ENCODE results near the gene ANKRD12. TPM values are rescaled to one million over a fixed set of nuclear protein-coding genes. Genes with fewer than 3 reads are reported as not detected.

ANKRD12 gene
- total RNA-seq, 1 donor from 2014 or later: 47.6 TPM

DNA sequence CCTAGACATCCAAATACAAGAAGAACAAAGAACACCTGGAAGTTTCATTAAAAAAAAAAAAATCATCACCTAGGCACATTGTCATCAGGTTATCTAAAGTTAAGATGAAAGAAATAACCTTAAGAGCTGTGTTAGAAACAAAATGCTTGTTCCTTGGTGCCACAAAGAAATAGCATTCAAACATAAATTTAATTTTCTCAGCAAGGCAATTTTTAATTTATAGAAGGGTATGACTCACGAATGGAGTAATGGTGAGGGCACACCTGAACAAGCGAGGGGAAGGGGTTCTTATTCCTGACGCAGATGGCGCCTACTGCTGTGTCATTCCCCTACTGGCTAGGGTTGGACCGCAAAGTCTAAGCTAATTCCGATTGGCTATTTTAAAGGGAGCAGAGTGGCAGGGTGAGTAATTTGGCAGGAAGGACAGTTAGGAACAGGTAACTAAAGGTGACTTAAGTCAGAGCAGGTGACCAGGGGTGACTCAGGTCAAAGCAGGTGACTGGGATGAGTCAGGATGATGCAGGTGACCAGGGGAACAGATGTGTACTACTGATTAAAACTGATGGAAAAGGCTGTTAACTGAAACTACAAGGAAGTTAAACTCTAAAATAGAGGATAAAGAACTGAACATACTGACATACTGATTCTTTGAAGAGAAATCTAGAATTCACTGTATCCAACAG lies 167.9 kb downstream of the ANKRD12 start:
- Mint-ChIP-seq H3K4me1 (no peaks in the 10 kb centered on the region), H3K27me3 (ENCODE audit: low read depth) (no peaks in the 10 kb centered on the region), H3K9me3 (peaks cover 27% of the 10 kb centered on the region), H3K4me3 (no peak overlapping the region), H3K27ac (no peak overlapping the region), H3K36me3 (peaks cover 2% of the 10 kb centered on the region)
- DNase-seq (ENCODE audit: low spot score in 2 of 2, unreplicated experiment in 2 of 2): no peak
- TF ChIP-seq, protein P1, sequence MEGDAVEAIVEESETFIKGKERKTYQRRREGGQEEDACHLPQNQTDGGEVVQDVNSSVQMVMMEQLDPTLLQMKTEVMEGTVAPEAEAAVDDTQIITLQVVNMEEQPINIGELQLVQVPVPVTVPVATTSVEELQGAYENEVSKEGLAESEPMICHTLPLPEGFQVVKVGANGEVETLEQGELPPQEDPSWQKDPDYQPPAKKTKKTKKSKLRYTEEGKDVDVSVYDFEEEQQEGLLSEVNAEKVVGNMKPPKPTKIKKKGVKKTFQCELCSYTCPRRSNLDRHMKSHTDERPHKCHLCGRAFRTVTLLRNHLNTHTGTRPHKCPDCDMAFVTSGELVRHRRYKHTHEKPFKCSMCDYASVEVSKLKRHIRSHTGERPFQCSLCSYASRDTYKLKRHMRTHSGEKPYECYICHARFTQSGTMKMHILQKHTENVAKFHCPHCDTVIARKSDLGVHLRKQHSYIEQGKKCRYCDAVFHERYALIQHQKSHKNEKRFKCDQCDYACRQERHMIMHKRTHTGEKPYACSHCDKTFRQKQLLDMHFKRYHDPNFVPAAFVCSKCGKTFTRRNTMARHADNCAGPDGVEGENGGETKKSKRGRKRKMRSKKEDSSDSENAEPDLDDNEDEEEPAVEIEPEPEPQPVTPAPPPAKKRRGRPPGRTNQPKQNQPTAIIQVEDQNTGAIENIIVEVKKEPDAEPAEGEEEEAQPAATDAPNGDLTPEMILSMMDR (IDR thresholded peaks at IDR 0.05; ENCODE audit: unreplicated experiment): no peak

DNA sequence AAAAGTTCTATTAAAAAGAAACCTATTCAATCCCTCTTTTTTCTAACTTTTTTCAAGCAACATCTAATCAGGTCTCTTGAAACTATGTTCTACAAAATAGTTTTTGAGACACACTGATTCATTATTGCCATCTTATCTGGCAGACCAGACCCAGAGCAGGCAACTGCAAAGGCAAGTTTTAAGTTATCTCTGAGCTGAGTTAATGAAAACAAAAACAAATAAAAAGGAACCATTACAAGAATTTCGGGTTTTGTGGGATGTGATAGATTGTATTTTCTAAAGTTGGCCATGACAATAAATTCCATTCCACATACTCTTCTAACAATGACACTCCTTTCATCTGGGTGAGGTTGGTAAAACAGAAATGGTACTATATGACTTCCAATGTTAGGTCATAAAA lies 182.8 kb downstream of the ANKRD12 start:
- peaks cover 31% of the 10 kb centered on the region for H3K9me3 Mint-ChIP-seq
- H3K27me3 Mint-ChIP-seq (ENCODE audit: low read depth): no peaks in the 10 kb centered on the region
- peaks cover 3% of the 10 kb centered on the region for H3K36me3 Mint-ChIP-seq
- no peak overlapping the region for H3K27ac Mint-ChIP-seq
- TF ChIP-seq, protein P1 (IDR thresholded peaks at IDR 0.05; ENCODE audit: unreplicated experiment): no peak
- peaks cover 9% of the 10 kb centered on the region for H3K4me1 Mint-ChIP-seq
- DNase-seq (ENCODE audit: low spot score in 2 of 2, unreplicated experiment in 2 of 2): no peak
- no peak overlapping the region for H3K4me3 Mint-ChIP-seq

DNA sequence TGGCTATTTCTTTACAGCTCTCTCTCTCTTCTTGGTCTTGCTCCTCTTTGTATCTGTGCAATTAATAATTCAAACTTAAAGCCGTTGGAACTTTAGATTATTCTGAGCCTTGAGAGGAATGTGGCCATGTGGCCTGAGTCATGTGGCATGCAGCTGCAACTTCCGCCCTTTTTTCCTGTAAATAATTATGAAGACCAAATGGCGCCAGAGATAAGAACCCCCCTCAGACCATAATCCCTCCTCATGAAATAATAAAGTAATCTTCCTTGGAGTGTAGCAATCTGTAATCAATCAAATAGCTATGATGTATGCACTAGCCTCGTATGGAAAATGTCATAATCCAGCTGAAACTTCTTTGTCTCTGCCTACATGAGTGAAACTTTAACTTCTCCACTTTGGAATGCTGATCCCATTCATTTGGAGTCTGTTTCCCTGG lies 184.5 kb downstream of the ANKRD12 start:
- no peak for DNase-seq (ENCODE audit: low spot score in 2 of 2, unreplicated experiment in 2 of 2)
- Mint-ChIP-seq H3K4me1 (peaks cover 9% of the 10 kb centered on the region), H3K9me3 (peaks cover 31% of the 10 kb centered on the region), H3K36me3 (peaks cover 3% of the 10 kb centered on the region), H3K4me3 (no peak overlapping the region), H3K27me3 (ENCODE audit: low read depth) (no peaks in the 10 kb centered on the region), H3K27ac (peak overlapping the region; percentile 34)
- TF ChIP-seq, protein P1 (IDR thresholded peaks at IDR 0.05; ENCODE audit: unreplicated experiment): no peak

DNA sequence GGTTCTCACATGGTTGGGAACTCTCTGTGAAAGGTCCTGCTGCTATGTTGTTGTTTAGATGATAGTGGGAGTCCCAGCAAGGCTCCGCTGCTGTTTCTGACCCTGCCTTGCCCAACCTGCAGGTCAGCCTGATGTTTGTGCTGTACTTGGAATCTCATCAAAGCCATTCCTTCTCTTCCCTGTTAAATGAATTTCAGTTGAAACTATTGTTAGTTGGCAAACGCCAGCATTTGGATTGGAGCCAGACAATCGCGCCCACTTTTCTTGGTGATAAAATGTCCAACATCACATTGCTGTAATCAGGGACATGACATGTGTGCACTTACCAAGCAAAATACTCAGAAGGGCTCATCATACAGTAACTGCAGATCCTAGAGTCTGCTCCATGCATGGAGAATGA lies 185.2 kb downstream of the ANKRD12 start:
- H3K4me3 Mint-ChIP-seq: no peak overlapping the region
- peaks cover 9% of the 10 kb centered on the region for H3K4me1 Mint-ChIP-seq
- H3K27ac Mint-ChIP-seq: no peak overlapping the region
- peaks cover 30% of the 10 kb centered on the region for H3K9me3 Mint-ChIP-seq
- TF ChIP-seq, protein P1 (IDR thresholded peaks at IDR 0.05; ENCODE audit: unreplicated experiment): no peak
- H3K36me3 Mint-ChIP-seq: peaks cover 3% of the 10 kb centered on the region
- DNase-seq (ENCODE audit: low spot score in 2 of 2, unreplicated experiment in 2 of 2): no peak
- H3K27me3 Mint-ChIP-seq (ENCODE audit: low read depth): no peaks in the 10 kb centered on the region

GRCh38 chr18:9322744-9323143 lies 186.2 kb downstream of the ANKRD12 start:
- Mint-ChIP-seq H3K27ac (no peak overlapping the region), H3K4me1 (peaks cover 9% of the 10 kb centered on the region), H3K27me3 (ENCODE audit: low read depth) (no peaks in the 10 kb centered on the region), H3K9me3 (peaks cover 24% of the 10 kb centered on the region), H3K4me3 (no peak overlapping the region), H3K36me3 (peaks cover 3% of the 10 kb centered on the region)
- TF ChIP-seq, protein P1 (IDR thresholded peaks at IDR 0.05; ENCODE audit: unreplicated experiment): no peak
- DNase-seq (ENCODE audit: low spot score in 2 of 2, unreplicated experiment in 2 of 2): no peak
